HuH-7 (cell line): ENCODE measurements around the gene TMEM43.

Source experiments
- DNase-seq: peaks from one replicate; pipeline ENCODE4 v3.0.0; 2011; ENCODE audit warnings: low spot score

The TMEM43 gene

DNA sequence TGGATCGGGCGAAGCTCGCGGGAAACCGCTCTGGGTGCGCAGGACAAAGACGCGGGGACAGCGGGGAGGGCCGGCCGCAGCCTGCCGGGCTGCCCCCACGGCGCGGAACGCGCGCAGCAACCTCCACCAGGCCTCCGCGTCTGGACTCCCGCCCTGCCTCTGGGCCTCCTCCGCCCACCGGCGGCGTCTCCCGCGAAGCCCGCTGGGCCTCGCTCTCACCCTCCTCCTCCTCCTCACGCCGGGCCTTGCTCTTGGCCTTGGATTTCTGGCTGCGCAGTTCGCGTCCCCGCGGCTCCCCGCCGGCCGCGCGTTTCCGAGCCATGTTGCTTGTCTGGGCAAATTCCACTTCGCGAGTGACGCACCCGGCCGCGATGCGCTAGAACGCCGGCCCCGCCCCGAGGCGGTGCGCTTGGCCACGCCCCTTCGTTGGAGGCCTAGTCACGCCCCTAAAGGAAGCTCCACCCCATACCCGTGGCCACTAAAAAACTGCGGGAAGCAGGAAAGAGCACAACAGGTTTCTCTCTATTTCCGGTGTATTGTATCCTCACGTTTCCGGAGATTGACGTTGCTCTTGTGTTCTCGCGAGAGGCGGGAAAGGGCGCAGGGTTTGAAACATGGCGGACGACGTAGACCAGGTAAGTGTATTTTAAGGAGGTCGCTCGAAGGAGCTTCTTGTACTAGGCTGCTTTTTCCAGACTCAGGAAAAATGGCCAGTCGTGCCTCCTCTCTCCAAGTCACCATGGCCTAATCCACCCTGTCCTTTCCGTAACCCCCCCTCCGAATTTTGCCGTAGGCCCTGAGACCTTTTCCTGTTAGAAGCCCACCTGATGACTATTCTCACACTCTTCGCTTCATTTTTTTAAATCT lies 53.6 kb downstream of the TMEM43 start, which contains the start of the genes LSM3 and XPC:
LSM3 (plus strand) TSS at position 571 of the 867 bp plus-strand sequence; CDS start at position 615, 44 bp downstream.
XPC (minus strand) TSS at position 355 of the 867 bp plus-strand sequence; CDS start at position 322, 33 bp downstream.
- DNase-seq, result peak; percentile 97

DNA sequence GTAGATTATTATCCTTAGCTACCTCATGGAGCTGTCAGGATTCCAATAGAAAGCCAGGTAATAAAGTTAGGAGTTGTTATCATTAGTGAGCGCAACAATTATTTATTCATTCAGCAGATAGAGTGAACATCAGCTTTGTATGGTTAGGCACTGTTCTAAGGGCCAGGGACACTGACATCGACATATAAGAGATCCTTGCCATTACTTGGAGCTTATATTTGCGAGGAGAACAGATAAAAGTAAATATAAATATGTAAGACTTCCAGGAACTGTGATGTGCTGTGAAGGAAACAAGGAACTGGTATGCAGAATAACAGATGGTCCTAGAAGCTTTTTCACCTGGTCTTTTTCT lies 54.2 kb downstream of the TMEM43 start:
- no peak for DNase-seq

DNA sequence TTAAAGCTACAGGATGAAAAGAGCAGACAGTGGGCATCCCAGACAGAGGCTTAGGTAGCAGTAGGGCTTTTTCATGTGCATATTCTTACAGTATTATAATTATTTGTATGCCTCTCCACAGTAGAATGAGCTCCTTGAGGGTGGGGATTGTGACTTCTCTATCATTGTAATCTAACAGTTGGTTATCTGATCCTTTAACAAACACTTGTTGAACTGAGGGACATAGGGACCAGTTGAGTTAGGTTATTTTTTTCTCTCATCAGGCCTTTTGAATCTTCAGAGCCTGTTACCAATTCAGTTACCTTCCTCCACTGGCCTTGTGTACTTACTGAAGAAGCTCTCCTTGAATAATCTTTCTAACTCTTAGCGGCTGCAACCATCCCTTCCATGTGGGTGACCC lies 54.9 kb downstream of the TMEM43 start:
- no peak for DNase-seq

DNA sequence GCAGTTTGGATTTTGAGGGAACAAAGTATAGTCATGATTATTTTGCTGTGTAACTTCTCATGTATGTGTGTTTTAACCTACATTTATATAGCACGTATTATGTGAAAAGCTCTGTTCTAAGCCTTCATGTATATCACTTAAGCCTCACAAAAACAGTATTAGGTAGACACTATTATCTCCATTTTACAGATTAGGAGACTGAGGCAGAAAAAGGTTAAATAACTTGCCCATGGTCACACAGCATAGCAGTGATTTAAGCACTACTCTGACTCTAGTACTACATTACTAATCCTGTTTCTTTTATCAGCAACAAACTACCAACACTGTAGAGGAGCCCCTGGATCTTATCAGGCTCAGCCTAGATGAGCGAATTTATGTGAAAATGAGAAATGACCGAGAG lies 56.4 kb downstream of the TMEM43 start:
- DNase-seq, result no peak

DNA sequence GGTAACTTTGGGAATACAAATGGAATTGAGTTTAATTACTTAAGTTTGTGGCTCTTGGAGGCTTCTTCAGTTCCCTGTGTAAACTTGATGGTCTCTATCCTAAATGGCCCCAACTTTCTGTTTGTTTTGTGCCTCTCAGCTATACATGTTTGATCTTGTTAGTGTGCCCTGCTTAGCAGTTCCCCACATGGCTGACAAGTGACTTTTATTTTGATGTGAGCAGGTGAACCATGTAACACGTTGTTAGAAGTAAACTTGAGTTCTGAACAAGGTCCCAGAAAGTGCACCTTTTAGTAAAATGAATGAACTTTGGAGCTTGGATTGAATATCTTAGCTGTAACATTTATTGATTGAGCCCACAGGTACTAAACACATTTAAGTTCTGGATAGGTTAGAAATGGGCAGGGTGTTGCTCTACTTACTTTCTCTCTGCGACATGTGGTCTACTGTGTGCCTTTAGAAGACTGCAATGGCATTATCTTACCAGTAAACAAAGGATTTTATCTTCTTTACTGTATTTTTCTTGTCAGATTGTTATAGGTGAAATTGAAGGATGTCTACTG lies 58.2 kb downstream of the TMEM43 start:
- no peak for DNase-seq

DNA sequence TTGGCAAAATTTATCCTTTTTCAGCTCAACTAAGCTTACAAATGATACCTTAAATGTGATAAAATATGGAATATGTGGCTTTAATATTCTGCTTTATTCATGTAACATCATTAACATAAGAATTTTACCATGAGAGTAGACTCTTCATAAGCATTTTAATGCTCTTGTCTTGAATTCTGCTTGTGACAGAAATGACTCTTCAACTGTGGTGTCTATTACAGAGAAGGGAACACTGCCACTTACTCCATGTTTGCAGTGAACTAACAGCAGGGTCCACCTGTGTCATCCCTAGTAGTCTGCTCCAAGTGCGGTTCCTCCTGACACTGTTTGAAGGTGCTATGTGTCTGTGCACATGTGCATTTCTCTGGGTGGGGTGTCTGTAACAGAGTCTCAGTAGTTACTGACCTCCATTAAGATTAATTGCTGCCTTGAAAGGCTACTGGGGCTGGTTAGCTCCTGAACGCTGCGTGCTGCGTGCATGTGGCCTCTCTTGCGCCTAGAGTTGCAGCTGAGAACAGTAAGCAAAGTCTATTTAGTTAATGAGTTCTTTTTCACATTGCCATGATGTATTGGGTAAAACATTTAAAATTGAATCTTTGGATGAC lies 62.1 kb downstream of the TMEM43 start:
- no peak for DNase-seq

DNA sequence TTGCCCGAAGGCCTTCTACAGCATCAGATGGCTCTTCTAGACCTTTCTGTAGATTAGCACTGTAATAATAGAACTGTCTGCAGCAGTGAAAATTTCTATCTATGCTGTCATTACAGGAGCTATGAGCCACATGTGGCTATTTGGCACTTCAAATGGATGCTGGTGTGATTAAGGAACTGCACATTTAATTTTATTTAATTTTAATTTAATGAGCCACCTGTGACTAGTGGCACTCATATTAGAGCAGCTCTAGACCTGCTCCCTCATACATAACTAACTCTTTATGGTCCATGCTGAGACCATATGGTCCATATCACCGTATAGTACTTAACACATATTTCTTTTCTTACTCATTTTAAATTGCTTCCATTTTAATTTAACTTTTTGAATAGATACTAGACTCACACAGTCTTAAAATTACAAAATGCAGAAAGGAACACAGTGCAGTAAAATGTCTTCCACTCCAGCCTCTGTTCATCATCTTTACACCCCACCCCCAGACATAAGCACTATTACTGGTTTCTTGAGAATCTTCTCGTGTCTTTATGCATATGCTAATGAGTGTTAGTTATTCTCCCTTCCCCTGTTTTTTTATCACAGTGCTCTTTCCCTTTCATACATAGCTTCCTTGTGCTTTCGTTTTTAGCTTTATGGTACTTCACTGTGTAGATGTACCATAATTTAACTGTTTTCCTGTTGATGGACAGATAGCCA lies 63.3 kb downstream of the TMEM43 start:
- DNase-seq, result no peak
